ENCODE results near the gene MGRN1. TPM values are rescaled to one million over a fixed set of nuclear protein-coding genes. Genes with fewer than 3 reads are reported as not detected.

MGRN1 gene
- total and polyA plus RNA-seq, 2 of the 13 experiments (the other 11 are each of a cell fraction or from before 2014, with no cell fraction given): 11.9 to 12.6 TPM

DNA sequence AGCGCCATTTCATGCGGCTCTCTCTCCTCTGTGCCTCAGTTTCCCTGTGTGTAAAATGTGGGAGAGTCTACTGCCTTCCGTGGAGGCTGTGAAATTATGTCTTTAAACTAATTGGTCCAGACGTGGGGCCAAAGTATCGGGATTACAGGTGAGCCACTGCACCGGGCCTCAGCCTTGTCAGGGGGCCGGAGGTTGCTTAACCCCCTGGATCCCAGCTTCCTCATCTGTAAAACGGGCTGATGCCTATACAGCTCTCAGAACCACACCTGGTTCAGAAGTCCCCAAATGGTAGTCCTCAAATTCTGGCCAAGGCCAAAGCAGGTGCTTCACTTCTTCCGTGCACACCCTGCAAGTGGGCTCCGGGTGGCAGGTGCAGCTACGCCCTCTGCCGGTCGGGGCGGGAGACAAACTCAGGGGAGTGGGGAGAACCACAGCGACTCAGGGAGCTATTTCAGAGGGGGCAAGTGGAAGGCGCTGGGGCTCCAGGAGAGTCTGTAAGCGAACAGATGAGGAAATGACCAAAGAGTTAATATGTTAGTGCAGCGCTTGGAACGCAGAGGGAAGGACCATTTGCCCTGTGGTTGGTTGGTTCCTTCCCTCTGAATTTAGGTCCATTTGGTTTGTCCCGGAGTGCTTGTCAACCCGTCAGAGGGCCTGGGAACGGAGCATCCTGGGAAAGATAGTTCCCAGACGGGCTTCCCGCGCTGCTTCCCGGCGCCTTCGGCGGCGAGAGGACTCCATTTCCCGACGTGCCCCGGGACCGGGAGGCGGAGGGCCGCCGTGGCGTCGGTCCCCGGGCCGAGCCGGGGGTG, at the start of gene MGRN1 (continued):
- TF ChIP-seq, protein P1, sequence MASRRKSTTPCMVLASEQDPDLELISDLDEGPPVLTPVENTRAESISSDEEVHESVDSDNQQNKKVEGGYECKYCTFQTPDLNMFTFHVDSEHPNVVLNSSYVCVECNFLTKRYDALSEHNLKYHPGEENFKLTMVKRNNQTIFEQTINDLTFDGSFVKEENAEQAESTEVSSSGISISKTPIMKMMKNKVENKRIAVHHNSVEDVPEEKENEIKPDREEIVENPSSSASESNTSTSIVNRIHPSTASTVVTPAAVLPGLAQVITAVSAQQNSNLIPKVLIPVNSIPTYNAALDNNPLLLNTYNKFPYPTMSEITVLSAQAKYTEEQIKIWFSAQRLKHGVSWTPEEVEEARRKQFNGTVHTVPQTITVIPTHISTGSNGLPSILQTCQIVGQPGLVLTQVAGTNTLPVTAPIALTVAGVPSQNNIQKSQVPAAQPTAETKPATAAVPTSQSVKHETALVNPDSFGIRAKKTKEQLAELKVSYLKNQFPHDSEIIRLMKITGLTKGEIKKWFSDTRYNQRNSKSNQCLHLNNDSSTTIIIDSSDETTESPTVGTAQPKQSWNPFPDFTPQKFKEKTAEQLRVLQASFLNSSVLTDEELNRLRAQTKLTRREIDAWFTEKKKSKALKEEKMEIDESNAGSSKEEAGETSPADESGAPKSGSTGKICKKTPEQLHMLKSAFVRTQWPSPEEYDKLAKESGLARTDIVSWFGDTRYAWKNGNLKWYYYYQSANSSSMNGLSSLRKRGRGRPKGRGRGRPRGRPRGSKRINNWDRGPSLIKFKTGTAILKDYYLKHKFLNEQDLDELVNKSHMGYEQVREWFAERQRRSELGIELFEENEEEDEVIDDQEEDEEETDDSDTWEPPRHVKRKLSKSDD (CRISPR knock-in tag; IDR thresholded peaks at IDR 0.05; ENCODE audit: low read depth): peak; percentile 33; the same call in 1 of the 2 replicates
- TF ChIP-seq YEATS2 (CRISPR knock-in tag; IDR thresholded peaks at IDR 0.05; ENCODE audit: borderline replicate concordance) (no peak), ZNF749 (CRISPR knock-in tag; IDR thresholded peaks at IDR 0.05; ENCODE audit: borderline replicate concordance) (no peak), SIN3A (IDR thresholded peaks at IDR 0.05; ENCODE audit: borderline replicate concordance, low read depth, low read length) (no peak), XRCC5 (optimal IDR thresholded peaks at IDR 0.05; ENCODE audit: low read length) (peak; percentile 70), ZNF816 (CRISPR knock-in tag; IDR thresholded peaks at IDR 0.05; ENCODE audit: borderline replicate concordance) (peak; percentile 71; the same call in 1 of the 2 replicates), GABPB1 (CRISPR knock-in tag; IDR thresholded peaks at IDR 0.05) (peak; percentile 76; the same call in 1 of the 2 replicates), ZSCAN9 (CRISPR knock-in tag; IDR thresholded peaks at IDR 0.05; ENCODE audit: borderline replicate concordance) (no peak; the same call in 1 of the 2 replicates), DR1 (CRISPR knock-in tag; IDR thresholded peaks at IDR 0.05) (no peak), ARID2 (CRISPR knock-in tag; IDR thresholded peaks at IDR 0.05; ENCODE audit: borderline replicate concordance) (no peak), ARHGAP35 (CRISPR knock-in tag; IDR thresholded peaks at IDR 0.05; ENCODE audit: borderline replicate concordance) (0 out of 2 replicates have a peak, but pooled peaks have one; percentile 1), ZNF619 (CRISPR knock-in tag; IDR thresholded peaks at IDR 0.05) (peak; percentile 68; the same call in 1 of the 2 replicates)
- TF ChIP-seq, protein P2, sequence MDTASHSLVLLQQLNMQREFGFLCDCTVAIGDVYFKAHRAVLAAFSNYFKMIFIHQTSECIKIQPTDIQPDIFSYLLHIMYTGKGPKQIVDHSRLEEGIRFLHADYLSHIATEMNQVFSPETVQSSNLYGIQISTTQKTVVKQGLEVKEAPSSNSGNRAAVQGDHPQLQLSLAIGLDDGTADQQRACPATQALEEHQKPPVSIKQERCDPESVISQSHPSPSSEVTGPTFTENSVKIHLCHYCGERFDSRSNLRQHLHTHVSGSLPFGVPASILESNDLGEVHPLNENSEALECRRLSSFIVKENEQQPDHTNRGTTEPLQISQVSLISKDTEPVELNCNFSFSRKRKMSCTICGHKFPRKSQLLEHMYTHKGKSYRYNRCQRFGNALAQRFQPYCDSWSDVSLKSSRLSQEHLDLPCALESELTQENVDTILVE (CRISPR knock-in tag; IDR thresholded peaks at IDR 0.05): no peak
- TF ChIP-seq, protein P3, sequence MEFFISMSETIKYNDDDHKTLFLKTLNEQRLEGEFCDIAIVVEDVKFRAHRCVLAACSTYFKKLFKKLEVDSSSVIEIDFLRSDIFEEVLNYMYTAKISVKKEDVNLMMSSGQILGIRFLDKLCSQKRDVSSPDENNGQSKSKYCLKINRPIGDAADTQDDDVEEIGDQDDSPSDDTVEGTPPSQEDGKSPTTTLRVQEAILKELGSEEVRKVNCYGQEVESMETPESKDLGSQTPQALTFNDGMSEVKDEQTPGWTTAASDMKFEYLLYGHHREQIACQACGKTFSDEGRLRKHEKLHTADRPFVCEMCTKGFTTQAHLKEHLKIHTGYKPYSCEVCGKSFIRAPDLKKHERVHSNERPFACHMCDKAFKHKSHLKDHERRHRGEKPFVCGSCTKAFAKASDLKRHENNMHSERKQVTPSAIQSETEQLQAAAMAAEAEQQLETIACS (CRISPR knock-in tag; IDR thresholded peaks at IDR 0.05): no peak
- TF ChIP-seq, protein P4, sequence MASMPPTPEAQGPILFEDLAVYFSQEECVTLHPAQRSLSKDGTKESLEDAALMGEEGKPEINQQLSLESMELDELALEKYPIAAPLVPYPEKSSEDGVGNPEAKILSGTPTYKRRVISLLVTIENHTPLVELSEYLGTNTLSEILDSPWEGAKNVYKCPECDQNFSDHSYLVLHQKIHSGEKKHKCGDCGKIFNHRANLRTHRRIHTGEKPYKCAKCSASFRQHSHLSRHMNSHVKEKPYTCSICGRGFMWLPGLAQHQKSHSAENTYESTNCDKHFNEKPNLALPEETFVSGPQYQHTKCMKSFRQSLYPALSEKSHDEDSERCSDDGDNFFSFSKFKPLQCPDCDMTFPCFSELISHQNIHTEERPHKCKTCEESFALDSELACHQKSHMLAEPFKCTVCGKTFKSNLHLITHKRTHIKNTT (CRISPR knock-in tag; IDR thresholded peaks at IDR 0.05): no peak
- TF ChIP-seq, protein P5, sequence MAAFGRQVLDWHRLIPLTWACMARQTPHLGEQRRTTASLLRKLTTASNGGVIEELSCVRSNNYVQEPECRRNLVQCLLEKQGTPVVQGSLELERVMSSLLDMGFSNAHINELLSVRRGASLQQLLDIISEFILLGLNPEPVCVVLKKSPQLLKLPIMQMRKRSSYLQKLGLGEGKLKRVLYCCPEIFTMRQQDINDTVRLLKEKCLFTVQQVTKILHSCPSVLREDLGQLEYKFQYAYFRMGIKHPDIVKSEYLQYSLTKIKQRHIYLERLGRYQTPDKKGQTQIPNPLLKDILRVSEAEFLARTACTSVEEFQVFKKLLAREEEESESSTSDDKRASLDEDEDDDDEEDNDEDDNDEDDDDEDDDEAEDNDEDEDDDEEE (CRISPR knock-in tag; IDR thresholded peaks at IDR 0.05): no peak
- TF ChIP-seq, protein P6, sequence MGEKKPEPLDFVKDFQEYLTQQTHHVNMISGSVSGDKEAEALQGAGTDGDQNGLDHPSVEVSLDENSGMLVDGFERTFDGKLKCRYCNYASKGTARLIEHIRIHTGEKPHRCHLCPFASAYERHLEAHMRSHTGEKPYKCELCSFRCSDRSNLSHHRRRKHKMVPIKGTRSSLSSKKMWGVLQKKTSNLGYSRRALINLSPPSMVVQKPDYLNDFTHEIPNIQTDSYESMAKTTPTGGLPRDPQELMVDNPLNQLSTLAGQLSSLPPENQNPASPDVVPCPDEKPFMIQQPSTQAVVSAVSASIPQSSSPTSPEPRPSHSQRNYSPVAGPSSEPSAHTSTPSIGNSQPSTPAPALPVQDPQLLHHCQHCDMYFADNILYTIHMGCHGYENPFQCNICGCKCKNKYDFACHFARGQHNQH (CRISPR knock-in tag; IDR thresholded peaks at IDR 0.05): 0 out of 2 replicates have a peak, but pooled peaks have one; percentile 46

Measured in HepG2 (cell line).